GM23338 (cell line): ENCODE data around the gene BANF1. TPM values are rescaled to one million over a fixed set of nuclear protein-coding genes. Genes with fewer than 3 reads are reported as not detected.

Experiments used
- CREB1 ChIP-seq: fragments of 250-450 bp; sonication (Bioruptor Pico); IDR thresholded peaks from 2 replicates; pipeline ENCODE4 v1.5.0; 2020; ENCODE audit warnings: low read depth, mild to moderate bottlenecking, moderate library complexity
- EZH2phosphoT487 ChIP-seq: fragments of 200-600 bp; sonication (generic); IDR thresholded peaks from one replicate; pipeline ENCODE4 v1.8.1; 2018; ENCODE audit warnings: antibody characterized with exemption; ENCODE audit not compliant: unreplicated experiment
- JUNB ChIP-seq: IDR thresholded peaks from one replicate; pipeline ENCODE4 v1.6.1; 2016; ENCODE audit warnings: antibody characterized with exemption; ENCODE audit not compliant: unreplicated experiment
- POLR2AphosphoS5 ChIP-seq: IDR thresholded peaks from 2 replicates; pipeline ENCODE4 v1.6.1; 2016; ENCODE audit warnings: antibody characterized with exemption, low read depth
- STAT1 ChIP-seq: IDR thresholded peaks from one replicate; pipeline ENCODE4 v1.6.1; 2016; ENCODE audit warnings: antibody characterized with exemption; ENCODE audit not compliant: unreplicated experiment
- polyA plus RNA-seq: library from polyadenylated mRNA; unstranded; fragments of >200 nt; fragmentation: Nextera tagmentation; extraction: Ambion mirVana; gene quantifications from 2 replicates; pipeline ENCODE4 v1.2.1, GENCODE V29; 2016
- total RNA-seq: library from RNA; depleted of rRNA; stranded (reverse); fragments of >200 nt; shearing (Covaris generic); gene quantifications from 2 replicates; pipeline ENCODE4 v1.2.3, GENCODE V29; 2014
- TF ChIP-seq, protein P1 (sequence below): fragments of 250-450 bp; sonication (Bioruptor Pico); IDR thresholded peaks from 2 replicates; pipeline ENCODE4 v1.5.0; 2020; ENCODE audit warnings: mild to moderate bottlenecking, moderate library complexity
- TF ChIP-seq, protein P2 (sequence below): IDR thresholded peaks from one replicate; pipeline ENCODE4 v1.6.1; 2018; ENCODE audit warnings: antibody characterized with exemption; ENCODE audit not compliant: unreplicated experiment

BANF1 gene
- total and polyA plus RNA-seq, 2 experiments from 2014 or later = 58.2 to 765 TPM

DNA sequence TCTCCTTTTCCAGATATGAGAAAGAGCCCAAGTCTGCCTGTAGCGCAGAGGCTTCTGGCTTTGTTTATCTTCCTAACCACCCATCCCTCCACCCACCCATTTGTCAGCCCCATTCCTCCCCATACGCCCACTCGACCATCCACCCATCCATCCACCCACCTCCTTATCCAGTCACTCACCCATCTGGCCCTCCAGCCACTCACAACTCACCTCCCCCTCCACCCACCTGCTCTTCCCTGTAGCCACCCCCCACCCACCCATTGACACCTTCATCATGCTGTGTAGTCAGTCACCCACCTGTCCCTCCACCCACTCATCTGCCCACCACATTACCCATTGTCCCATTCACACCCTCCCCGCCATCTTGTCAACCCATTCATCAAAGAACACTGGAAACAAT, 15.0 kb downstream of the BANF1 start (continued):
- TF ChIP-seq, protein P1, sequence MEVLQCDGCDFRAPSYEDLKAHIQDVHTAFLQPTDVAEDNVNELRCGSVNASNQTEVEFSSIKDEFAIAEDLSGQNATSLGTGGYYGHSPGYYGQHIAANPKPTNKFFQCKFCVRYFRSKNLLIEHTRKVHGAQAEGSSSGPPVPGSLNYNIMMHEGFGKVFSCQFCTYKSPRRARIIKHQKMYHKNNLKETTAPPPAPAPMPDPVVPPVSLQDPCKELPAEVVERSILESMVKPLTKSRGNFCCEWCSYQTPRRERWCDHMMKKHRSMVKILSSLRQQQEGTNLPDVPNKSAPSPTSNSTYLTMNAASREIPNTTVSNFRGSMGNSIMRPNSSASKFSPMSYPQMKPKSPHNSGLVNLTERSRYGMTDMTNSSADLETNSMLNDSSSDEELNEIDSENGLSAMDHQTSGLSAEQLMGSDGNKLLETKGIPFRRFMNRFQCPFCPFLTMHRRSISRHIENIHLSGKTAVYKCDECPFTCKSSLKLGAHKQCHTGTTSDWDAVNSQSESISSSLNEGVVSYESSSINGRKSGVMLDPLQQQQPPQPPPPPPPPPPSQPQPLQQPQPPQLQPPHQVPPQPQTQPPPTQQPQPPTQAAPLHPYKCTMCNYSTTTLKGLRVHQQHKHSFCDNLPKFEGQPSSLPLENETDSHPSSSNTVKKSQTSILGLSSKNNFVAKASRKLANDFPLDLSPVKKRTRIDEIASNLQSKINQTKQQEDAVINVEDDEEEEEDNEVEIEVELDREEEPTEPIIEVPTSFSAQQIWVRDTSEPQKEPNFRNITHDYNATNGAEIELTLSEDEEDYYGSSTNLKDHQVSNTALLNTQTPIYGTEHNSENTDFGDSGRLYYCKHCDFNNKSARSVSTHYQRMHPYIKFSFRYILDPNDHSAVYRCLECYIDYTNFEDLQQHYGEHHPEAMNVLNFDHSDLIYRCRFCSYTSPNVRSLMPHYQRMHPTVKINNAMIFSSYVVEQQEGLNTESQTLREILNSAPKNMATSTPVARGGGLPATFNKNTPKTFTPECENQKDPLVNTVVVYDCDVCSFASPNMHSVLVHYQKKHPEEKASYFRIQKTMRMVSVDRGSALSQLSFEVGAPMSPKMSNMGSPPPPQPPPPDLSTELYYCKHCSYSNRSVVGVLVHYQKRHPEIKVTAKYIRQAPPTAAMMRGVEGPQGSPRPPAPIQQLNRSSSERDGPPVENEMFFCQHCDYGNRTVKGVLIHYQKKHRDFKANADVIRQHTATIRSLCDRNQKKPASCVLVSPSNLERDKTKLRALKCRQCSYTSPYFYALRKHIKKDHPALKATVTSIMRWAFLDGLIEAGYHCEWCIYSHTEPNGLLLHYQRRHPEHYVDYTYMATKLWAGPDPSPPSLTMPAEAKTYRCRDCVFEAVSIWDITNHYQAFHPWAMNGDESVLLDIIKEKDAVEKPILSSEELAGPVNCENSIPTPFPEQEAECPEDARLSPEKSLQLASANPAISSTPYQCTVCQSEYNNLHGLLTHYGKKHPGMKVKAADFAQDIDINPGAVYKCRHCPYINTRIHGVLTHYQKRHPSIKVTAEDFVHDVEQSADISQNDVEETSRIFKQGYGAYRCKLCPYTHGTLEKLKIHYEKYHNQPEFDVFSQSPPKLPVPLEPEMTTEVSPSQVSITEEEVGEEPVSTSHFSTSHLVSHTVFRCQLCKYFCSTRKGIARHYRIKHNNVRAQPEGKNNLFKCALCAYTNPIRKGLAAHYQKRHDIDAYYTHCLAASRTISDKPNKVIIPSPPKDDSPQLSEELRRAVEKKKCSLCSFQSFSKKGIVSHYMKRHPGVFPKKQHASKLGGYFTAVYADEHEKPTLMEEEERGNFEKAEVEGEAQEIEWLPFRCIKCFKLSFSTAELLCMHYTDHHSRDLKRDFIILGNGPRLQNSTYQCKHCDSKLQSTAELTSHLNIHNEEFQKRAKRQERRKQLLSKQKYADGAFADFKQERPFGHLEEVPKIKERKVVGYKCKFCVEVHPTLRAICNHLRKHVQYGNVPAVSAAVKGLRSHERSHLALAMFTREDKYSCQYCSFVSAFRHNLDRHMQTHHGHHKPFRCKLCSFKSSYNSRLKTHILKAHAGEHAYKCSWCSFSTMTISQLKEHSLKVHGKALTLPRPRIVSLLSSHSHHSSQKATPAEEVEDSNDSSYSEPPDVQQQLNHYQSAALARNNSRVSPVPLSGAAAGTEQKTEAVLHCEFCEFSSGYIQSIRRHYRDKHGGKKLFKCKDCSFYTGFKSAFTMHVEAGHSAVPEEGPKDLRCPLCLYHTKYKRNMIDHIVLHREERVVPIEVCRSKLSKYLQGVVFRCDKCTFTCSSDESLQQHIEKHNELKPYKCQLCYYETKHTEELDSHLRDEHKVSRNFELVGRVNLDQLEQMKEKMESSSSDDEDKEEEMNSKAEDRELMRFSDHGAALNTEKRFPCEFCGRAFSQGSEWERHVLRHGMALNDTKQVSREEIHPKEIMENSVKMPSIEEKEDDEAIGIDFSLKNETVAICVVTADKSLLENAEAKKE (CRISPR knock-in tag) = no peak
- TF ChIP-seq, protein P2, sequence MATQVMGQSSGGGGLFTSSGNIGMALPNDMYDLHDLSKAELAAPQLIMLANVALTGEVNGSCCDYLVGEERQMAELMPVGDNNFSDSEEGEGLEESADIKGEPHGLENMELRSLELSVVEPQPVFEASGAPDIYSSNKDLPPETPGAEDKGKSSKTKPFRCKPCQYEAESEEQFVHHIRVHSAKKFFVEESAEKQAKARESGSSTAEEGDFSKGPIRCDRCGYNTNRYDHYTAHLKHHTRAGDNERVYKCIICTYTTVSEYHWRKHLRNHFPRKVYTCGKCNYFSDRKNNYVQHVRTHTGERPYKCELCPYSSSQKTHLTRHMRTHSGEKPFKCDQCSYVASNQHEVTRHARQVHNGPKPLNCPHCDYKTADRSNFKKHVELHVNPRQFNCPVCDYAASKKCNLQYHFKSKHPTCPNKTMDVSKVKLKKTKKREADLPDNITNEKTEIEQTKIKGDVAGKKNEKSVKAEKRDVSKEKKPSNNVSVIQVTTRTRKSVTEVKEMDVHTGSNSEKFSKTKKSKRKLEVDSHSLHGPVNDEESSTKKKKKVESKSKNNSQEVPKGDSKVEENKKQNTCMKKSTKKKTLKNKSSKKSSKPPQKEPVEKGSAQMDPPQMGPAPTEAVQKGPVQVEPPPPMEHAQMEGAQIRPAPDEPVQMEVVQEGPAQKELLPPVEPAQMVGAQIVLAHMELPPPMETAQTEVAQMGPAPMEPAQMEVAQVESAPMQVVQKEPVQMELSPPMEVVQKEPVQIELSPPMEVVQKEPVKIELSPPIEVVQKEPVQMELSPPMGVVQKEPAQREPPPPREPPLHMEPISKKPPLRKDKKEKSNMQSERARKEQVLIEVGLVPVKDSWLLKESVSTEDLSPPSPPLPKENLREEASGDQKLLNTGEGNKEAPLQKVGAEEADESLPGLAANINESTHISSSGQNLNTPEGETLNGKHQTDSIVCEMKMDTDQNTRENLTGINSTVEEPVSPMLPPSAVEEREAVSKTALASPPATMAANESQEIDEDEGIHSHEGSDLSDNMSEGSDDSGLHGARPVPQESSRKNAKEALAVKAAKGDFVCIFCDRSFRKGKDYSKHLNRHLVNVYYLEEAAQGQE = no peak
- TF ChIP-seq EZH2phosphoT487 (no peak), JUNB (no peak), CREB1 (CRISPR knock-in tag) (no peak), STAT1 (no peak), POLR2AphosphoS5 (no peak)
